Measurements from ENCODE around the gene VSTM5. TPM values are rescaled to one million over a fixed set of nuclear protein-coding genes. Genes with fewer than 3 reads are reported as not detected.
"Not testable (repeated sequence)": the region's sequence is repeated elsewhere in the genome, so short reads cannot be mapped to it uniquely, and the experiment has no call there.

The VSTM5 gene
- total RNA-seq, 1 donor from 2014 or later = not detected

GRCh38 chr11:93783765-93784144 lies 66.7 kb downstream of the VSTM5 start:
- DNase-seq (ENCODE audit: extremely low spot score in 2 of 2) = no peak
- TF ChIP-seq CTCF (IDR thresholded peaks at IDR 0.05) = no peak
- intact Hi-C loops (cut with DNase I) = no loop called here
- Histone ChIP-seq H3K4me3 (peak overlapping the region; percentile 90 to 99), H3K36me3 (peaks cover 0 to under 1% of the 10 kb centered on the region in 2 donors), H3K27ac (peak overlapping the region; percentile 89), H3K27me3 (no peaks in the 10 kb centered on the region), H3K4me1 (peaks cover 39% of the 10 kb centered on the region), H3K9me3 (no peaks in the 10 kb centered on the region)

DNA sequence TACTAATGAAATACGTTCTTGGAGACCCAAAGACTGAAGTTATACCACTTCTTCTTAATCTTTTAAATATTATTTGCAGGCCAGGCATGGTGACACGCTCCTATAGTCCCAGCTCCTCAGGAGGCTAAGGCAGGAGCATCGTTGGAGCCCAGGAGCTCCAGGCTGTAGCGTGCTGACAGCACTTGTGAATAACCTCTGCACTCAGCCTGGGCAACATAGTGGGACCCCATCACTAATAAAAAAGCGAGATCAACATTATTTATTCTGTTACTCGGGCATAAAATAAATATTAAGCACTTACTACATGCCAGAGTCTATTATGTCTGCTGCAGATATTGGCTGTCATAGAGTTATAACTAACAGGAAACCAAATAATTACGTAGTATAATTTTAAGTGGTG lies 67.1 kb downstream of the VSTM5 start:
- H3K36me3 ChIP-seq = no peaks in the 10 kb centered on the region
- peak overlapping the region; percentile 89 for H3K27ac ChIP-seq
- H3K9me3 ChIP-seq = no peaks in the 10 kb centered on the region
- peaks cover 36% of the 10 kb centered on the region for H3K4me1 ChIP-seq
- TF ChIP-seq CTCF (IDR thresholded peaks at IDR 0.05) (no peak), POLR2AphosphoS5 (IDR thresholded peaks at IDR 0.05; ENCODE audit: insufficient read depth in 1 of 2, low read depth in 1 of 2) (no peak), POLR2A (IDR thresholded peaks at IDR 0.05) (no peak)
- no peaks in the 10 kb centered on the region for H3K27me3 ChIP-seq
- peak overlapping the region; percentile 90 to 99 for H3K4me3 ChIP-seq
- intact Hi-C loops (cut with DNase I) = no loop called here
- no peak for DNase-seq (ENCODE audit: extremely low spot score in 2 of 2)

- no peak for DNase-seq (ENCODE audit: extremely low spot score in 2 of 2)
- H3K27ac ChIP-seq = no peak overlapping the region
- no peaks in the 10 kb centered on the region for H3K4me1 ChIP-seq
- no peaks in the 10 kb centered on the region for H3K27me3 ChIP-seq
- intact Hi-C loops (cut with DNase I) = no loop called here
- no peak for TF ChIP-seq POLR2AphosphoS5 (IDR thresholded peaks at IDR 0.05; ENCODE audit: insufficient read depth in 1 of 2, low read depth in 1 of 2)
- TF ChIP-seq POLR2A (IDR thresholded peaks at IDR 0.05) = no peak
- H3K9me3 ChIP-seq = no peaks in the 10 kb centered on the region
- no peaks in the 10 kb centered on the region for H3K36me3 ChIP-seq
- no peak overlapping the region for H3K4me3 ChIP-seq
These were observed 75.1 kb downstream of the VSTM5 start for GRCh38 chr11:93775289-93775688.

DNA sequence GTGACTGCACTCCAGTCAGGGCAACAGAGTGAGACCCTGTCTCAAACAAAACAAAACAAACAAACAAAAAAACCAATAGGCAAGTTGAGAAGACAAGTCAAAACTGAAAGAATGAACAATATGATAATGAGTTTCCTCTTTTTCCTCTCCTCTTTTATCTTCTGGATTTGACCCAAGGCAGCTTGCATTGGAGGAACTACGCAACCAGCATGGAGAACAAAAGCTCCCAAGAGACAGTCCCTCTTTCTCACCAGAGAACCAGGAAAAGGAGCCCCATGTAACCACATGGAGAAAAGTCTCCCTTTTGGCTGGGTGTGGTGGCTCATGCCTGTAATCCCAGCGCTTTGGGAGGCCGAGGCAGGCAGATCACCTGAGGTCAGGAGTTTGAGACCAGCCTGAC lies 75.9 kb downstream of the VSTM5 start:
- H3K27me3 ChIP-seq; H3K4me1 ChIP-seq; H3K36me3 ChIP-seq; DNase-seq (ENCODE audit: extremely low spot score in 2 of 2); intact Hi-C loops (cut with DNase I); H3K9me3 ChIP-seq; H3K27ac ChIP-seq; H3K4me3 ChIP-seq: not testable (repeated sequence)

DNA sequence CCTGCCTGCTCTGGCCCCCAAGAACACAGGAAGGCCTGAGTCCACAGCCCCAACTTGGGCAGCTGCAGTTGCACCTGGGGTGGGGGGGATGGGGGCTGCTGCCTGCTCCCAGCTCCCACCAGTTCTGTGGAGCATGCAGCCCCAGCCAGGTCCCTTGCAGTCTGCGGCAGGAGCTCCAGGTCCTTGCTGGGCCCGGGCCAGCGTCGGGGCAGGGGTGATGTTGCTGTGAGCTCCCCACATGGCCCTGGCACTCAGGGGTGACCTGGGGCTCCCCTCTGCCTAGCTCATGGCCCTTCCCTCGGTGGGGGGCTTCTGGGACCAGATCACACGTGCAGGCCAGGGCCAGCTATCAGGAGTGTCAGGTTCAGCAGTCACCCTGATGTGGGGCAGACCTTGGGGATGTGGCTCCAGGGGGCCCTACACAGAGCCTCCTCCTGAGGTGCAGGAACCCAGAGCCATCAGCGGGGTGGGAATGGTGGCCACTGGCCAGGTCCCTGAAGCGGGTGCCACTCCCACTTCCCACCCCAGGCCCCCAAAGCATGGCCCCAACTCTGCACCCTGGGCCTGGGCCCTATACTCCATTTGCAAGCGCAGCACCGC lies 76.7 kb downstream of the VSTM5 start:
- Histone ChIP-seq H3K4me1 (no peaks in the 10 kb centered on the region), H3K4me3 (no peak overlapping the region), H3K27ac (no peak overlapping the region), H3K27me3 (no peaks in the 10 kb centered on the region), H3K9me3 (no peaks in the 10 kb centered on the region), H3K36me3 (no peaks in the 10 kb centered on the region)
- TF ChIP-seq POLR2A (IDR thresholded peaks at IDR 0.05) (no peak), CTCF (IDR thresholded peaks at IDR 0.05) (no peak), POLR2AphosphoS5 (IDR thresholded peaks at IDR 0.05; ENCODE audit: insufficient read depth in 1 of 2, low read depth in 1 of 2) (no peak)
- intact Hi-C loops (cut with DNase I) = no loop called here
- DNase-seq (ENCODE audit: extremely low spot score in 2 of 2) = no peak

GRCh38 chr11:93773045-93773477 lies 77.4 kb downstream of the VSTM5 start:
- H3K27me3 ChIP-seq = no peaks in the 10 kb centered on the region
- no peaks in the 10 kb centered on the region for H3K4me1 ChIP-seq
- H3K27ac ChIP-seq = no peak overlapping the region
- H3K4me3 ChIP-seq = no peak overlapping the region
- intact Hi-C loops (cut with DNase I) = no loop called here
- TF ChIP-seq CTCF (IDR thresholded peaks at IDR 0.05) = no peak
- no peak for TF ChIP-seq POLR2AphosphoS5 (IDR thresholded peaks at IDR 0.05; ENCODE audit: insufficient read depth in 1 of 2, low read depth in 1 of 2)
- no peak for TF ChIP-seq POLR2A (IDR thresholded peaks at IDR 0.05)
- no peaks in the 10 kb centered on the region for H3K36me3 ChIP-seq
- DNase-seq (ENCODE audit: extremely low spot score in 2 of 2) = no peak
- no peaks in the 10 kb centered on the region for H3K9me3 ChIP-seq

Measured in vagina (tissue), 2 donors.